Lower leg skin (tissue), 4 donors: ENCODE data around the gene P2RY4. TPM values are rescaled to one million over a fixed set of nuclear protein-coding genes. Genes with fewer than 3 reads are reported as not detected.

Source experiments
- DNase-seq, 2 donors: peaks; one replicate each; pipeline ENCODE4 v3.0.0-alpha.2; 2019; ENCODE audit warnings: low spot score in 2 of 2
- H3K4me3 ChIP-seq: fragments of 200-600 bp; sonication (generic); 2 replicates; pipeline ENCODE4 v1.5.1; 2017; ENCODE audit warnings: mild to moderate bottlenecking, low read depth; ENCODE audit not compliant: poor library complexity, severe bottlenecking
- CTCF ChIP-seq, 3 donors: fragments of 450-650 bp; IDR thresholded peaks; one replicate each; pipeline ENCODE4 v1.5.1; 2016; ENCODE audit warnings: antibody characterized with exemption in 3 of 3, mild to moderate bottlenecking in 3 of 3, moderate library complexity in 2 of 3
- POLR2A ChIP-seq, 2 donors: fragments of 450-650 bp; IDR thresholded peaks; one replicate each; pipeline ENCODE4 v1.6.1; 2016 to 2017; ENCODE audit warnings: antibody characterized with exemption in 2 of 2, mild to moderate bottlenecking in 1 of 2, moderate library complexity in 1 of 2
- WGBS, 2 donors: methylation state at CpG; one replicate each; pipeline ENCODE4 v1.1.5; 2018; 5-methylcytosine and 5-hydroxymethylcytosine counted together
- intact Hi-C: fragments of 100-400 bp; cut with DNase I; formaldehyde crosslinking; loops from one replicate; pipeline ENCODE4 v1.15.0; 2023; ENCODE audit warnings: low total_unique reads
- total RNA-seq, 4 donors: library from RNA; depleted of rRNA; stranded (reverse); fragments of >200 nt; gene quantifications; one replicate each; pipeline ENCODE4 v1.1.0, GENCODE V29; 2016

The P2RY4 gene
- 1 to 10 TPM in 3 of 4 donors, under 1 TPM in 1; 0.30 to 7.4 (median 3.9) TPM for total RNA-seq

DNA sequence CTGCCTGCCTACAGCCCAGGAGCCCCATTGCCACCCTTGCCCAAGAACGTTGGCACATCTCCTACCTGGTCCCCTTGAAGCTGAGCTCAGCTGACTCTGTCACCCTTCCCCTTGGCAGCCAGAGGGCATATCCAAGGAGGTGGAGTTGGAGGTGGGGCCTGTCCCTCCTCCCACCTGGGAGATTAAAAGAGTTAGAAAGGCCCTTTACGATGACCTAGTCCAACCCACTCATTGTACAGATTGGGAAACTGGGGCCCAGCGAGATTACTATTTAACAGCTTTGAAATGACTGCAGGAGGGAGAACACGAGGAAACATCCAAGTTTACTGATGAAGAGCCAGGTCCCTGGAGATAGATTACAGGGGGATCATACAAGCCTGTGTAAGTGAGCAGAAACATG is at the start of gene P2RY4:
Gene P2RY4 (minus strand): TSS at position 101 of the 400 bp plus-strand sequence. CDS start 580 bp downstream, outside the sequence.
- H3K4me3 ChIP-seq = no peak within 1 kb of the TSS
- TF ChIP-seq POLR2A (IDR thresholded peaks at IDR 0.05) (no peak), CTCF (IDR thresholded peaks at IDR 0.05) (no peak)
- DNase-seq = no peak
- 55 to 80% methylated on average over 3 to 4 of the region's 4 CpGs for WGBS, 2 donors
- intact Hi-C loops = no loop called here

DNA sequence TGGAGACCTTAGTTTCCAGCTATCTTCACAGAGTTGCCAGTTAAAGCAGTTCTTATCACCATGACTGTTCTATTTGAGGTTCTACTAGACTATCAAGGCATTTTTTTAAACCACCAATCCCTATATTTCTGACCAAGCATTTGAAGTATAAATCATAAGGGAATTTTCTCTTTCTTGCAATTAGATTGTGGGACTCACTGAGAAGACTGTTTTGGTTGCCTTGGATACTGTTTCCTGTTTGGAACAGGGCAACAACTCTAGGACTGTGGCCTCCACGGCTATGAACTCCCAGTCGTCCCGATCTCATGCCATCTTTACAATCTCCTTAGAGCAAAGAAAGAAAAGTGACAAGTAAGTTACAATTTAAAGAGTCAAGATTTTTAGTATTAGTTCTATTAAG is 41.7 kb upstream of the P2RY4 start:
- intact Hi-C loops = no loop called here
- DNase-seq = no peak
- TF ChIP-seq CTCF (IDR thresholded peaks at IDR 0.05) = no peak
- no peak for TF ChIP-seq POLR2A (IDR thresholded peaks at IDR 0.05)
- WGBS, 2 donors = 45 to 58% methylated on average over 3 of the region's 3 CpGs
- H3K4me3 ChIP-seq = no peak overlapping the region

DNA sequence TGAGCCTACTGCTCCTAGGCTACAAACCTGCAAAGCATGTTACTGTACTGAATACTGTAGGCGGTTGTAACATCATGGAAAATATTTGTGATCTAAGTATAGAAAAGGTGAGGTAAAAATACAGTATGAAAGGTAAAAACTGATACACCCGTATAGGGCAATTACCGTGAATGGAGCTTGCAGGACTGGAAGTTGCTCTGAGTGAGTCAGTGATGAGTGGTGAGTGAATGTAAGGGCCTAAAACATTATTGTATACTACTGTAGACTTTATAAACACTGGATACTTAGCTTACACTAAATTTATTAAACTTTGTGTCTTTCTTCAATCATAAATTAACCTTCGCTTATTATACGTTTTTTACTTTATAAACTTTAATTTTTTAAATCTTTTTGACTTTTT is 33.6 kb upstream of the P2RY4 start:
- DNase-seq = no peak
- H3K4me3 ChIP-seq = no peak overlapping the region
- WGBS, 2 donors = 81 to 94% methylated on average over 5 of the region's 5 CpGs
- TF ChIP-seq CTCF (IDR thresholded peaks at IDR 0.05) (no peak), POLR2A (IDR thresholded peaks at IDR 0.05) (no peak)
- intact Hi-C loops = no loop called here

- intact Hi-C loops = no loop called here
- H3K4me3 ChIP-seq = no peak overlapping the region
- 0 to 5% methylated on average over 1 of the region's 1 CpG for WGBS, 2 donors
- TF ChIP-seq POLR2A (IDR thresholded peaks at IDR 0.05) (no peak), CTCF (IDR thresholded peaks at IDR 0.05) (no peak)
- DNase-seq = no peak
These were observed 32.8 kb upstream of the P2RY4 start for GRCh38 chrX:70292788-70293187.

DNA sequence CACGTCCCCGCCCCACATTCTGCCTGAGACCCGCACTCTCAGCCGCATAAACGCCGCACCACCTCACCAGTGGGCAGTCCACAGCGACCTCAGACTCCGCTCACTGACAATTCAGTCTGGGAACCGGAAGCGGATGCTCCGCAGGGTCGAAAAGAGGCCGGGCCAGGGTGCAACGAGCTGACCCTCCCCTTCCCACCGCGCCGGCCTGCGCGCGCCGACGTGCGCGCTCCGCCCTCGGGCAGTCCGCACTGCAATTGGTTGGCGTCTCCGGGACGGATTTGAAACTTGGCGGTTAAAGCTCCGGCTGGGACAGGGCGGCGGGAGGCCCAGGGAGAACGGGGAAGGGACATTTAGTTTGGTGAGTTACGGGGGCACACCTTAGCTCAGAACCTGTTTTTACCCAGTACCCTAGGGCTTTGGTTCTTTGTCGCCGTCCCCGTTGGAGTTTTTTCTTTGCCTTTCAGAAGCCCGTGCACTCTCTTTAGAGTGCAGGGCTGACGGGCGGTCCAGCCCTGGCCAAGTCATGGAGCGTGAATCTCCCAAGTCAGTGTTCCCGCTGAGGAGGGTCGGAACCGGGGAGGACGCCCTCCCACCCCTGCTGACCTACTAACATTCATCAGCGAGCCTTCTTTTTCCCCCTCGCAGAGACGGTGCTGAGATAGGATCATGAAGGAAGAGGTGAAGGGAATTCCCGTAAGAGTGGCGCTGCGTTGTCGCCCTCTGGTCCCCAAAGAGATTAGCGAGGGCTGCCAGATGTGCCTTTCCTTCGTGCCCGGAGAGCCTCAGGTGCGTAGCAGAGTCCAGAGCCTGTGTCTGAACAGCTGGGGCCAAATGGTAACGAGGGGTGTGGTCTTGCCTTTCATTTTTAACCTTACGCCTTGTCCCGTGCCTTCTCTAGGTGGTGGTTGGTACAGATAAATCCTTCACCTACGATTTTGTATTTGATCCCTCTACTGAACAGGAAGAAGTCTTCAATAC is 30.1 kb upstream of the P2RY4 start, which contains the start of the genes KIF4A and PDZD11:
Gene KIF4A (plus strand): TSS at position 312 of the 978 bp plus-strand sequence. CDS start 355 bp downstream, at position 667.
Gene PDZD11 (minus strand): TSS at position 135 of the 978 bp plus-strand sequence. CDS start 586 bp downstream, outside the sequence.
- WGBS, 2 donors = 1 to 52% methylated on average over 25 to 62 of the region's 62 CpGs
- peak; percentile 71 to 92 for DNase-seq
- H3K4me3 ChIP-seq = peak within 1 kb of the TSS; percentile 30
- intact Hi-C loops = no loop called here
- TF ChIP-seq POLR2A (IDR thresholded peaks at IDR 0.05) (no peak), CTCF (IDR thresholded peaks at IDR 0.05) (no peak)
